ENCODE data around the gene BIRC6.
"Not testable (repeated sequence)": the region's sequence is repeated elsewhere in the genome, so short reads cannot be mapped to it uniquely, and the experiment has no call there.

Gene BIRC6

GRCh38 chr2:32356681-32357317 lies at the start of gene BIRC6:
Gene BIRC6 (plus strand): TSS chr2:32357023. CDS start chr2:32357162, 139 bp downstream.
- peak; percentile 97 for DNase-seq

GRCh38 chr2:32310577-32310976 lies 46.2 kb upstream of the BIRC6 start:
- DNase-seq: no peak

- no peak for DNase-seq
Measured at GRCh38 chr2:32314886-32315285, 41.9 kb upstream of the BIRC6 start.

GRCh38 chr2:32328679-32329078 lies 28.1 kb upstream of the BIRC6 start:
- not testable (repeated sequence) for DNase-seq

GRCh38 chr2:32329180-32329980 lies 27.4 kb upstream of the BIRC6 start:
- DNase-seq: not testable (repeated sequence)

- DNase-seq: no peak
Measured at GRCh38 chr2:32330136-32330535, 26.7 kb upstream of the BIRC6 start.

- no peak for DNase-seq
Measured at GRCh38 chr2:32342801-32343200, 14.0 kb upstream of the BIRC6 start.

GRCh38 chr2:32350797-32351196 lies 6.0 kb upstream of the BIRC6 start:
- not testable (repeated sequence) for DNase-seq

- DNase-seq: no peak
Measured at GRCh38 chr2:32355976-32356680, 695 bp upstream of the BIRC6 start.

- no peak for DNase-seq
Measured at GRCh38 chr2:32357318-32358110, 691 bp downstream of the BIRC6 start.

GRCh38 chr2:32358111-32358482 lies 1.3 kb downstream of the BIRC6 start:
- DNase-seq: no peak

GRCh38 chr2:32360416-32360815 lies 3.6 kb downstream of the BIRC6 start:
- no peak for DNase-seq

GRCh38 chr2:32362997-32363396 lies 6.2 kb downstream of the BIRC6 start:
- DNase-seq: not testable (repeated sequence)

GRCh38 chr2:32363597-32363996 lies 6.8 kb downstream of the BIRC6 start:
- DNase-seq: no peak

GRCh38 chr2:32364290-32364689 lies 7.5 kb downstream of the BIRC6 start:
- not testable (repeated sequence) for DNase-seq

- DNase-seq: not testable (repeated sequence)
Measured at GRCh38 chr2:32365679-32366078, 8.9 kb downstream of the BIRC6 start.

GRCh38 chr2:32366595-32366994 lies 9.8 kb downstream of the BIRC6 start:
- DNase-seq: no peak

GRCh38 chr2:32369222-32369621 lies 12.4 kb downstream of the BIRC6 start:
- no peak for DNase-seq

- DNase-seq: not testable (repeated sequence)
Measured at GRCh38 chr2:32370942-32371341, 14.1 kb downstream of the BIRC6 start.

GRCh38 chr2:32372519-32373182 lies 15.8 kb downstream of the BIRC6 start:
- DNase-seq: no peak

GRCh38 chr2:32375228-32375892 lies 18.5 kb downstream of the BIRC6 start:
- no peak for DNase-seq

- DNase-seq: no peak
Measured at GRCh38 chr2:32376756-32377155, 19.9 kb downstream of the BIRC6 start.
